GM12878 (cell line): Measurements from ENCODE around the gene TRAP1. TPM values are rescaled to one million over a fixed set of nuclear protein-coding genes. Genes with fewer than 3 reads are reported as not detected.

Experiments
- ATAC-seq: fragments of 200-7000 bp; cut with Tn5 transposase; 3 replicates; pipeline ENCODE4 v1.9.1; 2020; ENCODE audit warnings: mild to moderate bottlenecking, moderate library complexity
- BruUV-seq: library from RNA; stranded (reverse); fragments of 400-500 nt; replicated peaks from 2 replicates; lab custom pipeline; 2021; lab: Mats Ljungman, UMichigan
- CTCF ChIA-PET: fragments of 300-600 bp; sonication (Branson Sonifier 250); formaldehyde crosslinking; extraction: SDS; loops from one replicate; lab custom pipeline; 2021; ENCODE audit warnings: inconsistent platforms; lab: Yijun Ruan, JAX
- POLR2A ChIA-PET: fragments of 350-600 bp; formaldehyde crosslinking; extraction: SDS; loops from one replicate; lab custom pipeline; 2021; ENCODE audit warnings: inconsistent platforms; lab: Charles Lee
- RAD21 ChIA-PET: fragments of 300-600 bp; sonication (Branson Sonifier 250); formaldehyde crosslinking; loops from one replicate; lab custom pipeline; 2023; ENCODE audit warnings: antibody characterized with exemption; ENCODE audit not compliant: unreplicated experiment; lab: Charles Lee
- SMC1A ChIA-PET: fragments of 300-600 bp; sonication (Branson Sonifier 250); formaldehyde crosslinking; loops from one replicate; lab custom pipeline; 2023; ENCODE audit not compliant: unreplicated experiment, uncharacterized antibody; lab: Charles Lee
- DNase-seq: peaks from one replicate; pipeline ENCODE4 v3.0.0-alpha.2; 2011; ENCODE audit warnings: low read depth, low spot score
- FAIRE-seq: peaks from 3 replicates; lab custom pipeline; 2011; peaks lifted over from hg19 to GRCh38; lab: Jason Lieb, UNC
- H2AFZ ChIP-seq: 2 replicates; pipeline ENCODE4 v1.6.0; 2011; ENCODE audit warnings: low read depth, low read length, control low read depth; ENCODE audit not compliant: control insufficient read depth
- H3K27ac ChIP-seq: 2 replicates; pipeline ENCODE4 v1.5.1; 2011; ENCODE audit warnings: control low read depth; ENCODE audit not compliant: control insufficient read depth, insufficient read depth
- H3K27me3 ChIP-seq, 2 experiments: replicated peaks in 1 of 2; 2 replicates each; pipeline versions ENCODE4 v1.6.0 to v1.6.1; 2011; ENCODE audit warnings: low read length in 1 of 2; ENCODE audit not compliant: control insufficient read depth in 2 of 2, insufficient read depth in 2 of 2
- H3K36me3 ChIP-seq, 2 experiments: 2 replicates each; pipeline ENCODE4 v1.5.1; 2011; ENCODE audit warnings: low read length in 1 of 2; ENCODE audit not compliant: control insufficient read depth in 2 of 2, insufficient read depth in 2 of 2
- H3K4me1 ChIP-seq: 2 replicates; pipeline ENCODE4 v1.6.1; 2011; ENCODE audit warnings: mild to moderate bottlenecking, low read length, moderate library complexity, mixed read lengths; ENCODE audit not compliant: control insufficient read depth, insufficient read depth
- H3K4me2 ChIP-seq: 2 replicates; pipeline ENCODE4 v1.6.0; 2011; ENCODE audit warnings: control low read depth; ENCODE audit not compliant: control insufficient read depth, insufficient read depth
- H3K4me3 ChIP-seq: fragments of 200-600 bp; sonication (generic); 2 replicates; pipeline ENCODE4 v1.5.1; 2016
- H3K79me2 ChIP-seq: 2 replicates; pipeline ENCODE4 v1.6.0; 2011; ENCODE audit warnings: low read length; ENCODE audit not compliant: control insufficient read depth, insufficient read depth
- H3K9ac ChIP-seq: 2 replicates; pipeline ENCODE4 v1.8.0; 2011; ENCODE audit warnings: low read length, control low read depth, mixed read lengths; ENCODE audit not compliant: control insufficient read depth, insufficient read depth
- H3K9me3 ChIP-seq: replicated peaks from 3 replicates; pipeline ENCODE4 v1.5.1; 2011; ENCODE audit warnings: mild to moderate bottlenecking, low read length; ENCODE audit not compliant: control insufficient read depth, insufficient read depth
- H4K20me1 ChIP-seq: 2 replicates; pipeline ENCODE4 v1.6.0; 2011; ENCODE audit not compliant: control insufficient read depth, insufficient read depth
- BCLAF1 ChIP-seq: fragments of 450-650 bp; IDR thresholded peaks from 2 replicates; pipeline ENCODE4 v1.6.1; 2017; ENCODE audit warnings: antibody characterized with exemption, mild to moderate bottlenecking, moderate library complexity
- ESRRA ChIP-seq: IDR thresholded peaks from 2 replicates; pipeline ENCODE4 v1.6.1; 2012; ENCODE audit warnings: mild to moderate bottlenecking, low read length, improper control_type of control experiment
- HCFC1 ChIP-seq: fragments of 150-350 bp; IDR thresholded peaks from 2 replicates; pipeline ENCODE4 v1.6.1; 2014; ENCODE audit warnings: low read length
- MEF2A ChIP-seq: IDR thresholded peaks from 2 replicates; pipeline ENCODE4 v1.6.1; 2011; ENCODE audit warnings: low read depth, mild to moderate bottlenecking, low read length, moderate library complexity; ENCODE audit not compliant: insufficient read depth
- WGBS: methylation state at CpG from one replicate; pipeline ENCODE4 v1.1.6; 2016; ENCODE audit warnings: low lambda C conversion rate; ENCODE audit not compliant: insufficient replicate concordance, insufficient coverage; ENCODE audit errors: missing lambda C conversion rate; 5-methylcytosine and 5-hydroxymethylcytosine counted together
- in situ Hi-C: fragments of 300-500 bp; cut with MboI; formaldehyde crosslinking; loops from 9 replicates; pipeline ENCODE4 v1.14.3; 2018; ENCODE audit warnings: mixed read lengths
- intact Hi-C: fragments of 100-400 bp; cut with micrococcal nuclease; formaldehyde crosslinking; loops from one replicate; pipeline ENCODE4 v1.14.2; 2022; ENCODE audit not compliant: unreplicated experiment
- polyA plus RNA-seq, 11 experiments: library from polyadenylated mRNA; depleted of rRNA in 4 of 11; unstranded in 6 of 11; stranded (reverse) in 5 of 11; fragments of >200 nt; fragmentation: Nextera tagmentation in 4 of 11; fragmentation: Illumina TruSeq in 1 of 11; extraction: Ambion mirVana in 4 of 11; extraction: Trizol in 1 of 11; gene quantifications; 1 replicate in 1 of 11; 2 replicates in 10 of 11; pipeline versions ENCODE4 v1.2.1 to v1.2.3, GENCODE V29; 2011 to 2016; ENCODE audit warnings: inconsistent platforms in 2 of 11, missing spikeins in 2 of 11, low read depth in 1 of 11
- total RNA-seq, 4 experiments: library from RNA; depleted of rRNA in 3 of 4; stranded (reverse); fragments of >200 nt in 3 of 4; fragmentation: Illumina TruSeq in 1 of 4; extraction: Trizol in 1 of 4; gene quantifications; 2 replicates each; pipeline versions ENCODE4 v1.2.1 to v1.2.3, GENCODE V29; 2013 to 2021
- TF ChIP-seq, protein P1 (sequence below): fragments of 450-650 bp; formaldehyde crosslinking; IDR thresholded peaks from 2 replicates; pipeline ENCODE4 v1.4.0; 2020; ENCODE audit warnings: mild to moderate bottlenecking, moderate library complexity

The TRAP1 gene
- total and polyA plus RNA-seq, 10 of the 15 experiments (the other 5 are each of a cell fraction or from before 2014, with no cell fraction given): 16.3 to 442 (median 241) TPM

GRCh38 chr16:3642397-3643094, 74.8 kb downstream of the TRAP1 start (continued):
- no peak for TF ChIP-seq BCLAF1

DNA sequence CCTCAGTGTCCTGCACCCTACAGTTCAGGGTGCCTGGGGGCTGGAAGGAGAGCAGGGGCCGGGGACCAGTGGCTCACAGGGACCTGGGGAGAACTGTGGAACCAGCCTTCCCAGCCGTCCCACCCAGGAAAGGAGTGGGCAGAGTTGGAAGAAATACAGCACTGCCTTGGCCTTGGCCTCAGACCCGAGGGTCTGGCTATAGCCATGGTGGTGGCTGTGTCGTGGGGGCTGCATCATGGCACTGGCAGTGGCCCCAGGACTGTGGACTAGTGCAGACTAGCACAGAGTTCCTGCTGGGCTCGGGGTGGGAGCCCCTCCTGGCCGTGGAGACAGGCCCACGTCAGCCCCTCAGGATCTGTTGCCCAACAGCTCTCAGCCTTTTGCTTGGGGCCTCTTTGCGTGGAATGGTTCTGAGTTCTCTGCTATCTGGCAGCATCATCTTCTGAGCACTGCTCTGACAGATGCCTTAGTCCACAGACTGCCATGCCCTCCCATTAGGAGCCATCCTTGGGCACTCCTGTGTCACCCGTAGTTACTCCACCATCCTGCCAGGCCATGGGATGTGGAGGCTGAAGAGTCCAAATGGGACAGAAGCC, 75.4 kb downstream of the TRAP1 start:
- Histone ChIP-seq H3K79me2 (peaks cover 2% of the 10 kb centered on the region; the same call in 1 of the 2 replicates), H4K20me1 (no peaks in the 10 kb centered on the region), H3K27ac (no peak overlapping the region), H3K4me2 (no peak overlapping the region), H3K36me3 (peaks cover 0 to 10% of the 10 kb centered on the region in 2 experiments; a peak in 2 of 4 replicates), H2AFZ (no peak overlapping the region), H3K4me3 (no peak overlapping the region), H3K27me3 (no peaks in the 10 kb centered on the region), H3K4me1 (peaks cover 10% of the 10 kb centered on the region; the same call in 1 of the 2 replicates), H3K9ac (no peak overlapping the region), H3K9me3 (no peaks in the 10 kb centered on the region)
- intact Hi-C loops (no loop called here), in situ Hi-C loops (no loop called here)
- TF ChIP-seq MEF2A (no peak), HCFC1 (no peak), ESRRA (no peak)
- TF ChIP-seq, protein P1, sequence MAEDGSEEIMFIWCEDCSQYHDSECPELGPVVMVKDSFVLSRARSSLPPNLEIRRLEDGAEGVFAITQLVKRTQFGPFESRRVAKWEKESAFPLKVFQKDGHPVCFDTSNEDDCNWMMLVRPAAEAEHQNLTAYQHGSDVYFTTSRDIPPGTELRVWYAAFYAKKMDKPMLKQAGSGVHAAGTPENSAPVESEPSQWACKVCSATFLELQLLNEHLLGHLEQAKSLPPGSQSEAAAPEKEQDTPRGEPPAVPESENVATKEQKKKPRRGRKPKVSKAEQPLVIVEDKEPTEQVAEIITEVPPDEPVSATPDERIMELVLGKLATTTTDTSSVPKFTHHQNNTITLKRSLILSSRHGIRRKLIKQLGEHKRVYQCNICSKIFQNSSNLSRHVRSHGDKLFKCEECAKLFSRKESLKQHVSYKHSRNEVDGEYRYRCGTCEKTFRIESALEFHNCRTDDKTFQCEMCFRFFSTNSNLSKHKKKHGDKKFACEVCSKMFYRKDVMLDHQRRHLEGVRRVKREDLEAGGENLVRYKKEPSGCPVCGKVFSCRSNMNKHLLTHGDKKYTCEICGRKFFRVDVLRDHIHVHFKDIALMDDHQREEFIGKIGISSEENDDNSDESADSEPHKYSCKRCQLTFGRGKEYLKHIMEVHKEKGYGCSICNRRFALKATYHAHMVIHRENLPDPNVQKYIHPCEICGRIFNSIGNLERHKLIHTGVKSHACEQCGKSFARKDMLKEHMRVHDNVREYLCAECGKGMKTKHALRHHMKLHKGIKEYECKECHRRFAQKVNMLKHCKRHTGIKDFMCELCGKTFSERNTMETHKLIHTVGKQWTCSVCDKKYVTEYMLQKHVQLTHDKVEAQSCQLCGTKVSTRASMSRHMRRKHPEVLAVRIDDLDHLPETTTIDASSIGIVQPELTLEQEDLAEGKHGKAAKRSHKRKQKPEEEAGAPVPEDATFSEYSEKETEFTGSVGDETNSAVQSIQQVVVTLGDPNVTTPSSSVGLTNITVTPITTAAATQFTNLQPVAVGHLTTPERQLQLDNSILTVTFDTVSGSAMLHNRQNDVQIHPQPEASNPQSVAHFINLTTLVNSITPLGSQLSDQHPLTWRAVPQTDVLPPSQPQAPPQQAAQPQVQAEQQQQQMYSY (CRISPR knock-in tag): no peak
- no peak for DNase-seq
- FAIRE-seq: no peak
- ChIA-PET POLR2A (no interaction called here), SMC1A (no interaction called here), CTCF (no interaction called here), RAD21 (no interaction called here)
- no peak for ATAC-seq
- BruUV-seq: no TSS peak
- WGBS: 71% methylated on average over 9 of the region's 9 CpGs
